Medulla oblongata (tissue), 1 donor: ENCODE measurements around the gene MTM1.

ENCODE experiments used
- DNase-seq: peaks from one replicate; pipeline ENCODE4 v3.0.0-alpha.2; 2015; ENCODE audit errors: extremely low spot score

Gene MTM1

GRCh38 chrX:150548684-150549083, 19.7 kb upstream of the MTM1 start:
- no peak for DNase-seq

GRCh38 chrX:150551963-150552362, 16.5 kb upstream of the MTM1 start:
- DNase-seq = no peak

GRCh38 chrX:150558424-150558823, 10.0 kb upstream of the MTM1 start:
- no peak for DNase-seq

GRCh38 chrX:150564838-150565237, 3.6 kb upstream of the MTM1 start:
- DNase-seq = no peak

- no peak for DNase-seq
Measured at GRCh38 chrX:150565551-150565950, 2.9 kb upstream of the MTM1 start.

- peak; percentile 35 for DNase-seq
Measured at GRCh38 chrX:150566734-150567182, 1.7 kb upstream of the MTM1 start.

GRCh38 chrX:150567645-150568319, 639 bp upstream of the MTM1 start:
- no peak for DNase-seq

GRCh38 chrX:150569155-150569477, 695 bp downstream of the MTM1 start:
- peak; percentile 9 for DNase-seq

GRCh38 chrX:150570512-150570911, 2.1 kb downstream of the MTM1 start:
- peak; percentile 2 for DNase-seq

GRCh38 chrX:150572206-150572605, 3.8 kb downstream of the MTM1 start:
- no peak for DNase-seq

- DNase-seq = no peak
Measured at GRCh38 chrX:150573106-150573505, 4.7 kb downstream of the MTM1 start.

GRCh38 chrX:150573702-150574101, 5.3 kb downstream of the MTM1 start:
- DNase-seq = no peak

- DNase-seq = no peak
Measured at GRCh38 chrX:150574559-150575418, 6.4 kb downstream of the MTM1 start.

- no peak for DNase-seq
Measured at GRCh38 chrX:150575419-150575814, 7.0 kb downstream of the MTM1 start.

GRCh38 chrX:150577174-150577573, 8.8 kb downstream of the MTM1 start:
- no peak for DNase-seq

GRCh38 chrX:150581093-150581775, 12.8 kb downstream of the MTM1 start:
- DNase-seq = no peak

- DNase-seq = no peak
Measured at GRCh38 chrX:150582338-150582948, 14.0 kb downstream of the MTM1 start.

- peak; percentile 10 for DNase-seq
Measured at GRCh38 chrX:150587585-150588503, 19.4 kb downstream of the MTM1 start.

- no peak for DNase-seq
Measured at GRCh38 chrX:150594584-150594983, 26.2 kb downstream of the MTM1 start.

- DNase-seq = no peak
Measured at GRCh38 chrX:150599226-150599625, 30.8 kb downstream of the MTM1 start.

- no peak for DNase-seq
Measured at GRCh38 chrX:150602296-150602695, 33.9 kb downstream of the MTM1 start.
